HG03097 (cell line): ENCODE measurements around the gene SCAMP1.

Experiments
- ATAC-seq: cut with Tn5 transposase; IDR thresholded peaks from one replicate; pipeline ENCODE4 v1.9.1; 2021; ENCODE audit not compliant: unreplicated experiment, low FRiP score

The SCAMP1 gene

GRCh38 chr5:78509884-78510769 is 149.7 kb downstream of the SCAMP1 start:
- peak; percentile 53 for ATAC-seq

GRCh38 chr5:78511121-78511906 is 150.9 kb downstream of the SCAMP1 start:
- ATAC-seq: no peak

- no peak for ATAC-seq
Observed at GRCh38 chr5:78512435-78512834, 152.0 kb downstream of the SCAMP1 start.

- ATAC-seq: no peak
Observed at GRCh38 chr5:78513441-78513840, 153.0 kb downstream of the SCAMP1 start.

- no peak for ATAC-seq
Observed at GRCh38 chr5:78514427-78515330, 154.3 kb downstream of the SCAMP1 start.

- no peak for ATAC-seq
Observed at GRCh38 chr5:78515670-78516069, 155.3 kb downstream of the SCAMP1 start.

GRCh38 chr5:78518365-78519197 is 158.2 kb downstream of the SCAMP1 start:
- no peak for ATAC-seq

GRCh38 chr5:78519198-78519941 is 159.0 kb downstream of the SCAMP1 start:
- ATAC-seq: no peak

- no peak for ATAC-seq
Observed at GRCh38 chr5:78521455-78521854, 161.0 kb downstream of the SCAMP1 start.

- ATAC-seq: no peak
Observed at GRCh38 chr5:78522476-78523260, 162.3 kb downstream of the SCAMP1 start.

- no peak for ATAC-seq
Observed at GRCh38 chr5:78523314-78524193, 163.1 kb downstream of the SCAMP1 start.

- no peak for ATAC-seq
Observed at GRCh38 chr5:78526049-78526525, 165.7 kb downstream of the SCAMP1 start.

GRCh38 chr5:78527054-78527859 is 166.8 kb downstream of the SCAMP1 start:
- no peak for ATAC-seq

GRCh38 chr5:78527925-78528324 is 167.5 kb downstream of the SCAMP1 start:
- ATAC-seq: no peak
